Esophagus muscularis mucosa (tissue), 4 donors: Measurements from ENCODE around the gene ARHGAP9. TPM values are rescaled to one million over a fixed set of nuclear protein-coding genes. Genes with fewer than 3 reads are reported as not detected.

ENCODE experiments used
- DNase-seq: peaks from one replicate; pipeline ENCODE4 v3.0.0-alpha.2; 2017; ENCODE audit errors: extremely low spot score
- H3K27ac ChIP-seq, 4 donors: fragments of 200-600 bp; sonication (generic); replicated peaks in 1 of 4; 1 replicate in 3 of 4; 2 replicates in 1 of 4; pipeline ENCODE4 v1.5.1; 2016 to 2019; ENCODE audit warnings: mild to moderate bottlenecking in 1 of 4
- H3K27me3 ChIP-seq, 4 donors: fragments of 200-600 bp; sonication (generic); one replicate each; pipeline versions ENCODE4 v1.5.1 to v1.6.0; 2016 to 2019
- H3K36me3 ChIP-seq, 4 donors: fragments of 200-600 bp; sonication (generic); one replicate each; pipeline ENCODE4 v1.5.1; 2016 to 2019
- H3K4me1 ChIP-seq, 4 donors: fragments of 200-600 bp; sonication (generic); one replicate each; pipeline ENCODE4 v1.5.1; 2016 to 2019
- H3K4me3 ChIP-seq, 4 donors: fragments of 200-600 bp; sonication (generic); 1 replicate in 2 of 4; 2 replicates in 2 of 4; pipeline ENCODE4 v1.5.1; 2016 to 2019; ENCODE audit warnings: mild to moderate bottlenecking in 4 of 4, moderate library complexity in 1 of 4
- H3K9me3 ChIP-seq, 4 donors: fragments of 200-600 bp; sonication (generic); 1 replicate in 3 of 4; 2 replicates in 1 of 4; pipeline ENCODE4 v1.5.1; 2016 to 2019
- EP300 ChIP-seq: sonication (generic); formaldehyde crosslinking; IDR thresholded peaks from one replicate; pipeline ENCODE4 v1.6.1; 2017; ENCODE audit warnings: antibody characterized with exemption
- POLR2A ChIP-seq: fragments of 450-650 bp; IDR thresholded peaks from one replicate; pipeline ENCODE4 v1.6.1; 2017; ENCODE audit warnings: antibody characterized with exemption, moderate library complexity, mild to moderate bottlenecking, low read depth
- POLR2AphosphoS5 ChIP-seq, 2 donors: sonication (generic); formaldehyde crosslinking; IDR thresholded peaks; one replicate each; pipeline ENCODE4 v1.6.1; 2017; ENCODE audit warnings: antibody characterized with exemption in 2 of 2
- WGBS: methylation state at CpG from one replicate; pipeline ENCODE4 v1.1.5; 2018; 5-methylcytosine and 5-hydroxymethylcytosine counted together
- intact Hi-C: fragments of 100-400 bp; cut with DNase I; formaldehyde crosslinking; loops from one replicate; pipeline ENCODE4 v1.15.1; 2023
- total RNA-seq, 4 donors: library from RNA; depleted of rRNA; stranded (reverse); fragments of >200 nt; gene quantifications; one replicate each; pipeline versions ENCODE4 v1.1.0 to v1.2.1, GENCODE V29; 2016
- TF ChIP-seq, protein P1 (sequence below), 3 experiments: fragments of 200-600 bp in 2 of 3; fragments of 450-650 bp in 1 of 3; sonication (generic) in 2 of 3; IDR thresholded peaks; one replicate each; pipeline ENCODE4 v1.5.1; 2017 to 2019; ENCODE audit warnings: antibody characterized with exemption in 3 of 3, mild to moderate bottlenecking in 2 of 3, moderate library complexity in 1 of 3

Gene ARHGAP9
- total RNA-seq, 4 donors from 2014 or later: 6.0 to 12.9 (median 8.8) TPM

DNA sequence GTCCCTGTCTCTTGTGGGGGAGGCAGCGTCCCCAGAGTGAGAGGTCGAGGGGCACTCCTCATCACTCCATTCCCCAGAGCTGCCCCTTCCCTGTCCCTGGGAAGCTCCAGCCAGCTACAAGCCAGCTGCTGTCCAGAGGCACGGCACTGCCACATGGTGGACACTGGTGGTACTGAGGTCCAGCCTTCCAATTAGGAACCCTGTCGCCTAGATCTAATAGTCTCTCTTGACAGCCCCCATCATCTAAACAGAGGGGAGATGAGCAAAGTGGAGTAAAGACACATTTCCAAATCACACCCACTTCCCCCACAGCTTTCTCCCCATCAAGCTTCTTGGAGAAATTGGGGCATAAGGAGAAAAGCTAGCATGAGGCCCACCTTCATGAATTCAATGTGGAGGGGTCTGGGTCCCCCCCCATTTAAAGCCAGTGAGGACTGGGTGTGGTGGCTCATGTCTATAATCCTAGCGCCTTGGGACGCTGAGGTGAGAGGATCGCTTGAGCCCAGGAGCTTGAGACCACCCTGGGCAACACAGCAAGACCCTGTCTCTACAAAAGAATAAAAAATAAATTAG, 26.6 kb downstream of the ARHGAP9 start:
- intact Hi-C loops: loop anchor here (2.0 kb wide), 1 partner anchor 188 kb away; no protein-coding TSS in a partner anchor
- WGBS: 34% methylated on average over 5 of the region's 7 CpGs
- Histone ChIP-seq H3K27ac (peak overlapping the region in 2 of 4 donors; percentile 57 to 62), H3K36me3 (no peaks in the 10 kb centered on the region), H3K9me3 (no peaks in the 10 kb centered on the region), H3K4me3 (no peak overlapping the region), H3K4me1 (peaks cover 12 to 18% (median 15%) of the 10 kb centered on the region in 4 donors), H3K27me3 (peaks cover 0 to 15% (median 0%) of the 10 kb centered on the region in 4 donors)
- DNase-seq: no peak
- TF ChIP-seq, protein P1, sequence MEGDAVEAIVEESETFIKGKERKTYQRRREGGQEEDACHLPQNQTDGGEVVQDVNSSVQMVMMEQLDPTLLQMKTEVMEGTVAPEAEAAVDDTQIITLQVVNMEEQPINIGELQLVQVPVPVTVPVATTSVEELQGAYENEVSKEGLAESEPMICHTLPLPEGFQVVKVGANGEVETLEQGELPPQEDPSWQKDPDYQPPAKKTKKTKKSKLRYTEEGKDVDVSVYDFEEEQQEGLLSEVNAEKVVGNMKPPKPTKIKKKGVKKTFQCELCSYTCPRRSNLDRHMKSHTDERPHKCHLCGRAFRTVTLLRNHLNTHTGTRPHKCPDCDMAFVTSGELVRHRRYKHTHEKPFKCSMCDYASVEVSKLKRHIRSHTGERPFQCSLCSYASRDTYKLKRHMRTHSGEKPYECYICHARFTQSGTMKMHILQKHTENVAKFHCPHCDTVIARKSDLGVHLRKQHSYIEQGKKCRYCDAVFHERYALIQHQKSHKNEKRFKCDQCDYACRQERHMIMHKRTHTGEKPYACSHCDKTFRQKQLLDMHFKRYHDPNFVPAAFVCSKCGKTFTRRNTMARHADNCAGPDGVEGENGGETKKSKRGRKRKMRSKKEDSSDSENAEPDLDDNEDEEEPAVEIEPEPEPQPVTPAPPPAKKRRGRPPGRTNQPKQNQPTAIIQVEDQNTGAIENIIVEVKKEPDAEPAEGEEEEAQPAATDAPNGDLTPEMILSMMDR (IDR thresholded peaks at IDR 0.05): peak; percentile 91 to 97 (median 93)
- no peak for TF ChIP-seq POLR2AphosphoS5 (IDR thresholded peaks at IDR 0.05)
- no peak for TF ChIP-seq POLR2A
- no peak for TF ChIP-seq EP300

DNA sequence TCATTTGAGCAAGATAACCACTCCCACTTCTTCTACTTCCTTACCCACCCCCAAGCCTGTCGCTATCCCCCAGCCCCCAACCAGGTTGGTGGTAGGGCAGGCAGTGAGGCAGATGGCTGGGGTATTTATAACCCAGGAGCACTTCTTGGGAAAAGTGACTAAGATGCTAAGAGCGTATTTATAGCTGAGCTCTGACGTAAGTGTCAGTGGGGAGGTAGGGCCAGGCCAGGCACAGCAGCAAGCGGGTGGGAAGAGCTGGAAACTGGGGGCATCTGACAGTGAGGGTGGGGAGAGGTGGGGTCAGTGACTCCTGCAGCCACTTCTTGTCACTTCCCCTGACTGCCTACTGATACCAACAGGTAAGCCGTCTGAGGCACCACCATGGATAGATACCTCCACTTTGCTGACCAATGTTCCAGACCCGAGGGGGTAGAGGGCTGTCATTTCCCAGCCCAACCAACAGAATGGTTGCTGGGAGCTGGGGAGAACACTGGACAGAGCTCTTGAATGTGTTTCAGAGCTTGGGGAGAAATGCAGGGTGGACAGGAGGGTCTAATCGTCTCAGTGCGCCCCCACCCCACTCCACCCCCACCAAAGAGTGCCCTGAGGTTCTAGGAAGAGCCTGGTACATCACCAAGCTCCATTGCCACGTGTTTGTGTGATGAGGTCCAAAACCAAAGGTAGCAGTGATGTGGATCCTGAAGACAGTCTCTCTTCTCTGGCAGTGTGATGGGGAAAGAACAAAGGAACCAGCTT, 27.3 kb downstream of the ARHGAP9 start:
- WGBS: 15% methylated on average over 9 of the region's 9 CpGs
- Histone ChIP-seq H3K27ac (peak overlapping the region; percentile 22 to 62 (median 57)), H3K9me3 (no peaks in the 10 kb centered on the region), H3K27me3 (peaks cover 0 to 15% (median 0%) of the 10 kb centered on the region in 4 donors), H3K4me3 (no peak overlapping the region), H3K36me3 (no peaks in the 10 kb centered on the region), H3K4me1 (peaks cover 12 to 18% (median 15%) of the 10 kb centered on the region in 4 donors)
- intact Hi-C loops: loop anchor here (2.0 kb wide), 1 partner anchor 188 kb away; no protein-coding TSS in a partner anchor
- no peak for DNase-seq
- TF ChIP-seq, protein P1 (IDR thresholded peaks at IDR 0.05): no peak
- TF ChIP-seq POLR2AphosphoS5 (IDR thresholded peaks at IDR 0.05): peak; percentile 45 to 49

DNA sequence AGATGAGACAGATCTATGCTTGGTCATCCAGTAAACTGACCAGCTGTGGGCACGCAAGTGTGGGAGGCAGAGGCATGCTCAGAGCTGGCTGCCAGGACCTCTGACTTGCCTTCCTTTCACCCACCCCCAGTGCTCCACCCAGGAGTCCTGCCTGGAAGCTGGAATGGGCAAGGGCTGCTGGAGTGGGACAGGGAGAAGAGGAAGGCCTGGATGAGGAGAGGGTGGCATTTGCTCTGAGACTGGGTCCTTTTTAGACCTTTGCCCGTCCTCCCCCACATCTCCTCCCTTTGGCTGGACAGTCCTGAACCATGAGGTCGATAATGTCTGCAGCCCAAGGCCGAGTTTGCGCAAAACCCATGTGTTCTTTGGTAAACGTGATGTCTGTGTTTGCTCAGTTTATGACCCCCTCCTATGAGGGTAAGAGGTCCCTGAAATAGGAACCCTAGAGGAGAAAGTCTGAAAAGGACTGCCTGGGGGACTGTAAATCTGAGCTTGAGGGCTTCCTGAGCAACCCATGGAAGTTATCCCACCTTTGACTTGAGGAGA, 28.4 kb downstream of the ARHGAP9 start:
- no peak for TF ChIP-seq POLR2AphosphoS5 (IDR thresholded peaks at IDR 0.05)
- no peak for TF ChIP-seq POLR2A
- TF ChIP-seq, protein P1 (IDR thresholded peaks at IDR 0.05): no peak
- TF ChIP-seq EP300: no peak
- no peaks in the 10 kb centered on the region for H3K36me3 ChIP-seq
- H3K27ac ChIP-seq: no peak overlapping the region
- 83% methylated on average over 6 of the region's 6 CpGs for WGBS
- H3K9me3 ChIP-seq: no peaks in the 10 kb centered on the region
- intact Hi-C loops: loop anchor here (2.0 kb wide), 1 partner anchor 141 kb away; no protein-coding TSS in a partner anchor
- peaks cover 12 to 18% (median 15%) of the 10 kb centered on the region in 4 donors for H3K4me1 ChIP-seq
- no peak overlapping the region for H3K4me3 ChIP-seq
- peaks cover 0 to 15% (median 0%) of the 10 kb centered on the region in 4 donors for H3K27me3 ChIP-seq
- no peak for DNase-seq

DNA sequence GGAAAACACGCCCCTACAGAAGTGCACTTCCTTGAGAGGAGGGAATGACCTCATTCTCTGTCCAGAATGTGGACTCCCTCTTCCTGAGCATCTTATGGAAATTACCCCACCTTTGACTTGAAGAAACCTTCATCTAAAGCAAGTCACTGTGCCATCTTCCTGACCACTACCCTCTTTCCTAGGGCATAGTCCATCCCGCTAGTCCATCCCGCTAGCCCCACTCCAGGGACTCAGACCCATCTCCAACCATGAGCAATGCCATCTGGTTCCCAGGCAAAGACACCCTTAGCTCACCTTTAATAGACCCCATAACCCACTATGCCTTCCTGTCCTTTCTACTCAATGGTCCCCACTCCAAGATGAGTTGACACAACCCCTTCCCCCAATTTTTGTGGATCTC, 29.6 kb downstream of the ARHGAP9 start:
- H3K36me3 ChIP-seq: no peaks in the 10 kb centered on the region
- no peak overlapping the region for H3K4me3 ChIP-seq
- peaks cover 0 to 7% (median 0%) of the 10 kb centered on the region in 4 donors for H3K27me3 ChIP-seq
- TF ChIP-seq POLR2AphosphoS5 (IDR thresholded peaks at IDR 0.05) (no peak), EP300 (no peak), POLR2A (no peak)
- TF ChIP-seq, protein P1 (IDR thresholded peaks at IDR 0.05): no peak
- H3K9me3 ChIP-seq: no peaks in the 10 kb centered on the region
- intact Hi-C loops: loop anchor here (2.0 kb wide), 1 partner anchor 139 kb away; no protein-coding TSS in a partner anchor
- WGBS: 100% methylated on average over 3 of the region's 3 CpGs
- peaks cover 12 to 18% (median 15%) of the 10 kb centered on the region in 4 donors for H3K4me1 ChIP-seq
- no peak for DNase-seq
- no peak overlapping the region for H3K27ac ChIP-seq
